Duodenal mucosa (tissue), 2 donors: Measurements from ENCODE around the gene TMEM260.

Experiments
- H3K27ac ChIP-seq: one replicate; pipeline ENCODE4 v1.7.0; 2013; ENCODE audit warnings: low read depth, low read length
- H3K27me3 ChIP-seq, 2 donors: one replicate each; pipeline ENCODE4 v1.7.0; 2013; ENCODE audit warnings: low read length in 2 of 2, control low read depth in 1 of 2; ENCODE audit not compliant: insufficient read depth in 2 of 2, control insufficient read depth in 1 of 2
- H3K36me3 ChIP-seq, 2 donors: one replicate each; pipeline ENCODE4 v1.7.0; 2013; ENCODE audit warnings: low read length in 2 of 2, control low read depth in 1 of 2; ENCODE audit not compliant: insufficient read depth in 2 of 2, control insufficient read depth in 1 of 2
- H3K4me1 ChIP-seq, 2 donors: one replicate each; pipeline ENCODE4 v1.7.0; 2013; ENCODE audit warnings: low read length in 2 of 2, control low read depth in 1 of 2; ENCODE audit not compliant: insufficient read depth in 2 of 2, control insufficient read depth in 1 of 2
- H3K4me3 ChIP-seq, 2 donors: one replicate each; pipeline ENCODE4 v1.7.0; 2013; ENCODE audit warnings: low read length in 2 of 2, low read depth in 1 of 2
- H3K9ac ChIP-seq, 2 donors: one replicate each; pipeline ENCODE4 v1.7.0; 2013; ENCODE audit warnings: low read length in 2 of 2, low read depth in 1 of 2
- H3K9me3 ChIP-seq, 2 donors: one replicate each; pipeline ENCODE4 v1.7.0; 2013; ENCODE audit warnings: low read length in 2 of 2, control low read depth in 1 of 2; ENCODE audit not compliant: control insufficient read depth in 1 of 2

Gene TMEM260

GRCh38 chr14:56561606-56562005, 18.0 kb upstream of the TMEM260 start:
- Histone ChIP-seq H3K27ac (no peak overlapping the region), H3K9ac (no peak overlapping the region), H3K9me3 (no peaks in the 10 kb centered on the region), H3K4me1 (no peaks in the 10 kb centered on the region), H3K27me3 (peaks cover 4 to 9% of the 10 kb centered on the region in 2 donors), H3K4me3 (no peak overlapping the region), H3K36me3 (no peaks in the 10 kb centered on the region)

- Histone ChIP-seq H3K36me3 (no peaks in the 10 kb centered on the region), H3K4me1 (no peaks in the 10 kb centered on the region), H3K27ac (no peak overlapping the region), H3K9me3 (no peaks in the 10 kb centered on the region), H3K27me3 (peaks cover 0 to 9% of the 10 kb centered on the region in 2 donors), H3K4me3 (no peak overlapping the region), H3K9ac (no peak overlapping the region)
Observed at GRCh38 chr14:56562883-56563282, 16.7 kb upstream of the TMEM260 start.

DNA sequence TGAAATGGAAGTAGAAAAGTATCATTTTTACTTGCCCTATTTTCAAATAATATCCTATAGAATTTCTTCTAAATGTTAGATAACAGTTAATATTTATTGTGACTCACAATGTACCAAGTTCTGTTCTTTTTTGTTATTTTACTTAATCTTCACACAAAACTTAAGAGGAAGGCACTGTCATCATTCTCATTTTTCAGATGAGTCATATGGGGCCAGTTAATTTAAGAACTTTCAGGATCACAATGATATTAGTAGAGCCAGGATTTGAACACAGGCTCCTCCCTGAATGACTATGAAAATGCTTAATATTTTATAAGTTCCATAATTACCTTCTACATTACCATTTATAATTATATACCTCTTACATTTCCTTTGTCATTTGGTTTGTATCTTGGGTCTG, 10.4 kb upstream of the TMEM260 start:
- H3K4me3 ChIP-seq = no peak overlapping the region
- no peak overlapping the region for H3K27ac ChIP-seq
- no peaks in the 10 kb centered on the region for H3K4me1 ChIP-seq
- no peaks in the 10 kb centered on the region for H3K9me3 ChIP-seq
- H3K36me3 ChIP-seq = no peaks in the 10 kb centered on the region
- no peak overlapping the region for H3K9ac ChIP-seq
- peaks cover 0 to 9% of the 10 kb centered on the region in 2 donors for H3K27me3 ChIP-seq

DNA sequence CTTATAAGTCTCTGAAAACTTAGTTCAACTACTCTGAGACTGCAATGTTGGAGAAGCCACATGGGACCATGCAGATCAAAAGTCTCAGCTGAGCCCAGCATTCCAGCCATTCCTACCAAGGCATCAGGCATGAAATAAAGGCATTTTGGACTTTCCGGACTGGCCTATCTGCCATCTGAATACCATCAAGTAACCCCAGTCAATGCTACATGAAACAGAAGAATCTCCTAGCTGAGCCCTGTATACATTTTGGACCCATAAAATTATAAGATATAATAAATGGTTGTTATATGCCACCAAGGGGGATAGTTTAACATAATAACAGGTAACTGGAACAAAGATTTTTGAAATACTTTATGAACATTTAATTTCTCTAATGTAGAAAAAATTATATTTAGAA, 9.3 kb upstream of the TMEM260 start:
- no peaks in the 10 kb centered on the region for H3K9me3 ChIP-seq

DNA sequence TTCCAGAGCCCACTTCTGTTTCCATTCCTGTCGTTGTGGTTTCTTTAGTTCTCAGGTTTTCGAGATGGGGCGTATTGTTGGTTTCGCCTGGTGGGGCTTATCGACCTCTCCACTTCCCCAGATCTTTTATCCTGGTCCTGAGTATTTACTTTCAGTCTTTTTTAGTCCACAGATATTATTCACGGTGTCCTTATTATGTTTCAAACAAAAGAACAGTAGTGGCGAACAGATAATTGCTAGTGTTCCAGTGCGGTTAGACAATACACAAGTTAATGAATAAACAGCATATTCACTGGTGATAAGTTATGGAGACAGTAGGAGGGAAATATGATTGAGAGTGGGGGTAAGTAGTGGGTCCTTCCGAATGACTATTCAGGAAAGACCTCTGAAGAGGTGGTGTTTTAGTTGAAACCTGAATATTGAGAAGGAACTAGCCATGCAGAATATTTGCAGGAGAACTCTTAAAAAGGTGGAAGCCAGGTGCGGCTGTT, 668 bp downstream of the TMEM260 start:
- H3K27ac ChIP-seq = peak overlapping the region; percentile 87
- H3K9ac ChIP-seq = peak overlapping the region; percentile 97 to 98
- H3K9me3 ChIP-seq = no peaks in the 10 kb centered on the region

More for the DNA sequence above, 9.3 kb upstream of the TMEM260 start:
- H3K27ac ChIP-seq = no peak overlapping the region
- H3K4me1 ChIP-seq = no peaks in the 10 kb centered on the region
- no peak overlapping the region for H3K4me3 ChIP-seq
- no peaks in the 10 kb centered on the region for H3K36me3 ChIP-seq
- no peak overlapping the region for H3K9ac ChIP-seq
- H3K27me3 ChIP-seq = peaks cover 7 to 9% of the 10 kb centered on the region in 2 donors

GRCh38 chr14:56581041-56581727, 1.6 kb downstream of the TMEM260 start:
- peaks cover 7% of the 10 kb centered on the region in 2 donors for H3K36me3 ChIP-seq
- peaks cover 12 to 30% of the 10 kb centered on the region in 2 donors for H3K4me1 ChIP-seq
- H3K27ac ChIP-seq = no peak overlapping the region
- peak overlapping the region; percentile 97 to 99 for H3K4me3 ChIP-seq
- no peaks in the 10 kb centered on the region for H3K27me3 ChIP-seq
- H3K9me3 ChIP-seq = no peaks in the 10 kb centered on the region
- peak overlapping the region; percentile 14 to 98 for H3K9ac ChIP-seq

More for the DNA sequence above, 668 bp downstream of the TMEM260 start:
- H3K27me3 ChIP-seq = no peaks in the 10 kb centered on the region
- peaks cover 12 to 30% of the 10 kb centered on the region in 2 donors for H3K4me1 ChIP-seq
- no peaks in the 10 kb centered on the region for H3K36me3 ChIP-seq
- peak overlapping the region; percentile 97 to 99 for H3K4me3 ChIP-seq

- no peaks in the 10 kb centered on the region for H3K9me3 ChIP-seq
- no peak overlapping the region for H3K27ac ChIP-seq
- H3K27me3 ChIP-seq = no peaks in the 10 kb centered on the region
- peaks cover 9 to 15% of the 10 kb centered on the region in 2 donors for H3K36me3 ChIP-seq
- no peak overlapping the region for H3K9ac ChIP-seq
- peaks cover 12 to 27% of the 10 kb centered on the region in 2 donors for H3K4me1 ChIP-seq
- no peak overlapping the region for H3K4me3 ChIP-seq
Observed at GRCh38 chr14:56585461-56586084, 6.0 kb downstream of the TMEM260 start.

GRCh38 chr14:56587701-56588100, 8.1 kb downstream of the TMEM260 start:
- Histone ChIP-seq H3K4me1 (peaks cover 0 to 9% of the 10 kb centered on the region in 2 donors), H3K9ac (no peak overlapping the region), H3K27me3 (no peaks in the 10 kb centered on the region), H3K27ac (no peak overlapping the region), H3K4me3 (no peak overlapping the region), H3K9me3 (no peaks in the 10 kb centered on the region), H3K36me3 (peaks cover 10 to 18% of the 10 kb centered on the region in 2 donors)

GRCh38 chr14:56590535-56590960, 10.9 kb downstream of the TMEM260 start:
- Histone ChIP-seq H3K4me1 (peaks cover 0 to 4% of the 10 kb centered on the region in 2 donors), H3K27me3 (no peaks in the 10 kb centered on the region), H3K27ac (no peak overlapping the region), H3K36me3 (peaks cover 14 to 18% of the 10 kb centered on the region in 2 donors), H3K4me3 (no peak overlapping the region), H3K9ac (no peak overlapping the region), H3K9me3 (no peaks in the 10 kb centered on the region)

DNA sequence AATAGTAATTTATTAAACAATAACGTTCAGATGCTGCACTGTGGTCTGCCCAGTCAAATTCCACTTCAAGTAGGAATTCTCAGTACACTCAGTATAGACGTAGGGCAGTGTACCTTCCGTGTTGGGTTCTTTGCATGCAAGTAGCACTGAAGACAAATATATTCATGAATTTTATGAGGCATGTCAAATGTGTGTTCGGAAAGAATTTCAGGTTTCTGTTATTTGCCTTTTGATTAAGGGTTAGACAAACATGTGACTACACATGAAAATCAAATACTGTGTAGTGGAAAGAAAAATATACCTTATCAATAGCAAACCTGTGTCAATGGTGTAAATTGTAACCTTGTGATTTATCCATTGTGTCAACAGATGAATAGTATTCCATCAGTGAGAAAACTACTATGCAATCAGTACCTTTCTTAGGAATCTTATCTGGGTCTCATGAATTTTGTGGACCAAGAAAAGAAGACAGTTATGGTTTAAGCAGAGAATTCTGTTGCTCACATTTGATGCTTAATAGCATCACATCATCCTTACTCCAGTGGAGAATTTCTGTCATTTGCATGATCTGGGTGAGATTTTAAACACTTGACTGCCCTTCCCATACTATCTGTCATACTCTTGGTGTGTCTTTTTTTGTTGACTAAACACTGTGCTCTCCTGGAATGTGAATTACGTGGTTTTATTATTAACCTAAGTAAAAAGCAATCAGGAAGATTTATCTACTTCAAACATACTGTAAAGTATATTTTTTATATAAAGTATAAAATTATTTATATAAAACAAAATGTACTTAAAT, 13.3 kb downstream of the TMEM260 start:
- Histone ChIP-seq H3K9me3 (no peaks in the 10 kb centered on the region), H3K9ac (no peak overlapping the region), H3K4me3 (no peak overlapping the region), H3K27ac (no peak overlapping the region), H3K27me3 (no peaks in the 10 kb centered on the region), H3K36me3 (peaks cover 6 to 10% of the 10 kb centered on the region in 2 donors), H3K4me1 (peaks cover 0 to 4% of the 10 kb centered on the region in 2 donors)
